Left ventricle myocardium inferior (tissue), 1 donor: Measurements from ENCODE around the gene CWC22. TPM values are rescaled to one million over a fixed set of nuclear protein-coding genes. Genes with fewer than 3 reads are reported as not detected.

Source experiments
- DNase-seq: peaks from one replicate; pipeline ENCODE4 v3.0.0-alpha.2; 2020
- H3K27ac ChIP-seq: fragments of 200-600 bp; replicated peaks from 2 replicates; pipeline ENCODE4 v1.8.0; 2021
- H3K27me3 ChIP-seq: fragments of 200-600 bp; 2 replicates; pipeline ENCODE4 v1.8.0; 2021; ENCODE audit warnings: low read depth
- H3K36me3 ChIP-seq: fragments of 200-600 bp; 2 replicates; pipeline ENCODE4 v1.8.0; 2021
- H3K4me1 ChIP-seq: fragments of 200-600 bp; 2 replicates; pipeline ENCODE4 v1.8.0; 2021
- H3K4me3 ChIP-seq: fragments of 200-600 bp; 2 replicates; pipeline ENCODE4 v1.8.0; 2021; ENCODE audit warnings: mild to moderate bottlenecking, moderate library complexity
- H3K9me3 ChIP-seq: fragments of 200-600 bp; replicated peaks from 2 replicates; pipeline ENCODE4 v1.8.0; 2021
- intact Hi-C: fragments of 100-400 bp; cut with micrococcal nuclease; formaldehyde crosslinking; loops from one replicate; pipeline ENCODE4 v1.11.0; 2022
- total RNA-seq: library from RNA; stranded (reverse); fragmentation: NEBNext Ultra II Directional; extraction: Animal tissue kit (Norgen Biotek cat#: 25700); gene quantifications from one replicate; pipeline ENCODE4 v1.2.1, GENCODE V29; 2021
- TF ChIP-seq, protein P1 (sequence below): fragments of 200-600 bp; IDR thresholded peaks from 2 replicates; pipeline ENCODE4 v1.8.0; 2021; ENCODE audit warnings: antibody characterized with exemption, mild to moderate bottlenecking, borderline replicate concordance
- donor health status: DM: no; HTN: yes; CAD: no; lungs with severe emphysema.

The CWC22 gene
- total RNA-seq, 1 donor from 2014 or later: 12.0 TPM

GRCh38 chr2:179983250-179983932 is 23.7 kb downstream of the CWC22 start:
- intact Hi-C loops: no loop called here
- no peak for DNase-seq
- TF ChIP-seq, protein P1, sequence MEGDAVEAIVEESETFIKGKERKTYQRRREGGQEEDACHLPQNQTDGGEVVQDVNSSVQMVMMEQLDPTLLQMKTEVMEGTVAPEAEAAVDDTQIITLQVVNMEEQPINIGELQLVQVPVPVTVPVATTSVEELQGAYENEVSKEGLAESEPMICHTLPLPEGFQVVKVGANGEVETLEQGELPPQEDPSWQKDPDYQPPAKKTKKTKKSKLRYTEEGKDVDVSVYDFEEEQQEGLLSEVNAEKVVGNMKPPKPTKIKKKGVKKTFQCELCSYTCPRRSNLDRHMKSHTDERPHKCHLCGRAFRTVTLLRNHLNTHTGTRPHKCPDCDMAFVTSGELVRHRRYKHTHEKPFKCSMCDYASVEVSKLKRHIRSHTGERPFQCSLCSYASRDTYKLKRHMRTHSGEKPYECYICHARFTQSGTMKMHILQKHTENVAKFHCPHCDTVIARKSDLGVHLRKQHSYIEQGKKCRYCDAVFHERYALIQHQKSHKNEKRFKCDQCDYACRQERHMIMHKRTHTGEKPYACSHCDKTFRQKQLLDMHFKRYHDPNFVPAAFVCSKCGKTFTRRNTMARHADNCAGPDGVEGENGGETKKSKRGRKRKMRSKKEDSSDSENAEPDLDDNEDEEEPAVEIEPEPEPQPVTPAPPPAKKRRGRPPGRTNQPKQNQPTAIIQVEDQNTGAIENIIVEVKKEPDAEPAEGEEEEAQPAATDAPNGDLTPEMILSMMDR: no peak
- H3K4me1 ChIP-seq: no peaks in the 10 kb centered on the region
- no peak overlapping the region for H3K4me3 ChIP-seq
- no peak overlapping the region for H3K27ac ChIP-seq
- no peaks in the 10 kb centered on the region for H3K9me3 ChIP-seq
- no peaks in the 10 kb centered on the region for H3K27me3 ChIP-seq
- peaks cover 88% of the 10 kb centered on the region for H3K36me3 ChIP-seq

DNA sequence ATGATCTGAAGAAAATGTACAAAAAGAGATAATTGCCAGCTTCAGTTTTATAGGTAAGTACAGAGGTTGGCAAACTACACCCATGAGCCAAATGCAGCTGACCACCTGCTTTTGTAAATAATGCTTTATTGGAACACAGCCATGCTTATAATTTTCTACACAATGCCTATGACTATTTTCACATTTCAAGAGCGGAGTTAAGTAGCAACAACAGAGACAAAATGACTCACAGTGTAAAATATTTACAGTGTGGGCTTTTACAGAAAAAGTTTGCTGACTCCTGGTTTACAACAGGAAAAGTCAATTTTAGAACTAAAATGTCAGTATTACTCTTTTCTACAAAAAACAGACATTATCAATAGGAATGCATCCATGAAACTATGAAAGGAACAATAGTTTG is 26.0 kb downstream of the CWC22 start:
- Histone ChIP-seq H3K4me1 (no peaks in the 10 kb centered on the region), H3K36me3 (peaks cover 83% of the 10 kb centered on the region), H3K27ac (no peak overlapping the region)

DNA sequence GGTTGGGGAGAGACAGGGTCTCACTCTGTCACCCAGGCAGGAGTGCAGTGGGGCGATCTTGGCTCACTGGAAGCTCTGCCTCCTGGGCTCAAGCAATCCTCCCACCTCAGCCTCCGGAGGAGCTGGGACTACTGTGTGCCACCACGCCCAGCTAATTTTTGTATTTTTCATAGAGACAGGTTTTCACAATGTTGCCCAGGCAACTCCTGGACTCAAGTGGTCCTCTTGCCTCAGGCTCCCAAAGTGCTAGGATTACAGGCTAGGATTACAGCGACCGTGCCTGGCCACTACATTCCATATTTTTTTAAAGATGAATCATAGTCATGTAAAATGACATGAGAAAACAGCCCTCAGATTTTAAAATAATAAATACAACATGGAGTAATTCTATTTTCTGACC is 32.3 kb downstream of the CWC22 start:
- Histone ChIP-seq H3K36me3 (peaks cover 67% of the 10 kb centered on the region), H3K4me3 (no peak overlapping the region), H3K27me3 (no peaks in the 10 kb centered on the region), H3K9me3 (no peaks in the 10 kb centered on the region), H3K27ac (no peak overlapping the region), H3K4me1 (no peaks in the 10 kb centered on the region)
- TF ChIP-seq, protein P1: no peak
- intact Hi-C loops: no loop called here
- DNase-seq: no peak

More for the DNA sequence above, 26.0 kb downstream of the CWC22 start:
- Histone ChIP-seq H3K9me3 (no peaks in the 10 kb centered on the region), H3K4me3 (no peak overlapping the region), H3K27me3 (no peaks in the 10 kb centered on the region)
- TF ChIP-seq, protein P1: no peak
- DNase-seq: no peak
- intact Hi-C loops: no loop called here

GRCh38 chr2:179966778-179967394 is 40.2 kb downstream of the CWC22 start:
- TF ChIP-seq, protein P1: no peak
- H3K9me3 ChIP-seq: no peaks in the 10 kb centered on the region
- no peak for DNase-seq
- H3K4me3 ChIP-seq: no peak overlapping the region
- H3K27ac ChIP-seq: no peak overlapping the region
- no peaks in the 10 kb centered on the region for H3K27me3 ChIP-seq
- peaks cover 70% of the 10 kb centered on the region for H3K36me3 ChIP-seq
- intact Hi-C loops: no loop called here
- no peaks in the 10 kb centered on the region for H3K4me1 ChIP-seq

DNA sequence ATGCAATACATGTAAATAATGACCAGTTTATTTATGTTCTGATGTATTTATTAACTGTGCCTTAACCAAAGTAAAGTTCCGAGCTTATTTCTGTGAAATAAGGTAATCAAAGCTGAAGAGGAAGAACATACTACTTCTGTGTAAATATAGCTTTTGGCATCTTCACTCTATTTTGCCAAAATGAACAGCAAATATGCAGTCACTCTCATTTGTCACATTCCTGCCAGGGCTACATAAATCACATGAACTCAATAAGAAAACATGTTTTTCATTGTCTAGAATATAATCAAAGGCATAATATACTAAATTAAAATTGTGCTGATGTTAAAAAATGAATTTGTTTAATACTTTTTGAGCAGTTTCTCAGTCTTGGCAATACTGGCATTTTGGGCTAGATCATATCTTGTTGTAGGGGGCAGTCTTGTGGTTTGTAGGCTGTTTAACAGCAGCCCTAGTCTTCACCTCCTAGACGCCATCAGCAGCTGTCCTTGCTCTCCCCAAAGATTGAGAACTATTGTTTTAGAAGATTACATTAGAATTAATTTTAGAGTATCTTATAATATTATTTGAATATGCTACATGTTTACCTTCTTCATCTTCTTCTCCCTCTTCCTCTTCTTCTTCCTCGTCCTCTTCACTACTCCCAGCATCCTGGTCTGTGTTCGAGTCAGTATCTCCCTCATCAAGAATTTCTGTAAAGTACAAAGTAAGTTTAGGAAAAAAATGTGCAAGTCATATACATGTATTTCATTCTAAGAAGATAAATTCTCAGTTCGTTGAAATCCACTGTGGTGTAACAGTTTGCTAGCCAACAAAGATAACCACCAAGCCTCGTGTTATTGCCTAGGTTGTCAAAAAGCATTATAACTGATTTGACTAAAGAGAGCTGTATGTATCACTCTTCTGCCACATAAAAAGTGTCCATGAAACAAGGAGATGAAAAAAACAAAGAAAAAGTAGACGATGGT is 41.5 kb downstream of the CWC22 start:
- Histone ChIP-seq H3K27me3 (no peaks in the 10 kb centered on the region), H3K4me3 (no peak overlapping the region), H3K4me1 (no peaks in the 10 kb centered on the region), H3K27ac (no peak overlapping the region), H3K36me3 (peaks cover 70% of the 10 kb centered on the region), H3K9me3 (no peaks in the 10 kb centered on the region)
- TF ChIP-seq, protein P1: no peak
- no peak for DNase-seq
- intact Hi-C loops: no loop called here
